Measurements from ENCODE around the gene OSBPL6. TPM values are rescaled to one million over a fixed set of nuclear protein-coding genes. Genes with fewer than 3 reads are reported as not detected.

The OSBPL6 gene
- total and polyA plus RNA-seq, 2 of the 13 experiments (the other 11 are each of a cell fraction or from before 2014, with no cell fraction given) = 0.03 to 0.11 TPM

DNA sequence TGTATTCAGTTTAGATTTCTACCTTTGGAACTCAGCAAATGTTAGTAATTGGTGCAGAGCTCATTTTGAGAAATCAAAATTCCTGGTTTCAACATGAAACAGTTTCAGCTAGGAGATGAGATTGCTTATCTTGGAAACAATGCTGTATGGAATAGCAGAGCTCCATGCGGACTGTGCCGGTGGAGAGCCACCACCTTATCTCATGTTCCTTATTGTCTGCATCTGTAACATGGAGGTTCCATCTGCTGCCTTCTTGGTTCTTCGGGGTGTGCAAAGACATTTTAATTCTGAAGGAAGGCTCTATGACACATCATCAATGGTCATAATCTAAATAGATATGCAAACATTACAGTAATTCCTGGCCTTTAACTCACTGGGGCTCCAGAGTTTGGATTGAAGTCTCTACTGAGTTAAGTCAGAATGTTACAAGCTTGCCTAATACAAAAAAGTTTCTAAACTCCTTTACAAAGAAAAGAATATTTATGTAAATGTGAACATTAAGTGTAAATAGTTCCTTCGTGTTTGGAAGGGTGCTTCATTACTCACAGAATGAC, 191.4 kb downstream of the OSBPL6 start:
- POLR2A ChIA-PET = no interaction called here
- no TSS peak for BruUV-seq (replicated peaks)

DNA sequence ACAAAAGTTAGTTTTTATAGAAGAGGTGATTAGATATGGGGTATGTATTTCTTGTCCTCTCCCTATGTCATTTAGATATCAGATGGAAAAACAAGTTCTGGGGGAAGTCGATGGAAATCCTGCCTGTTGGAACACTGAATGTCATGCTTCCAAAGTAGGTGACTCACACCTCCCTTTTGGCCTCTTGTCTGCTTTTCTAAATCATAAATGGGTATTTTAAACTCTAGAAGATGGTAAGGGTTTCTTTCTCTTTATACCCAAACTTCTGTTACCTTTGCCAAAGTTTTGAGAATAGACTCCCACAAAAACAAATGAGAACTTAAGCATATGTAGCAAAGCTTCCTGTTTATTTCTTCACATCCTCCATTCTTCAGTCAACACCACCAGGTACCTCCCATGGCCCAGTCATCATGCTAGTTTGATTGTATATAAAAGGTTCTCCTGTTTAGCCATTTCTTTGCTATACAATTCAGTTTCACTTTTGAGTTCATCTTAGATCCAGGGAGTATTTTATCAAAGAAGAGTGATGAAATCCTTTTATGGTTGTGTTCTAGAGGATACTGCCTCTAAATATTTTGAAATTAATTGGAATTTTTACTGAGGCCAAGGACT, 192.8 kb downstream of the OSBPL6 start:
- Histone ChIP-seq H3K79me2 (ENCODE audit: insufficient read depth, low read length) (no peaks in the 10 kb centered on the region), H3K9ac (ENCODE audit: insufficient read depth, low read depth, low read length) (no peak overlapping the region), H2AFZ (ENCODE audit: low read length) (no peak overlapping the region), H4K20me1 (ENCODE audit: insufficient read depth, low read length) (no peaks in the 10 kb centered on the region), H3K4me3 (replicated peaks in 1 of 3; ENCODE audit: insufficient read depth in 1 of 3, low read depth in 2 of 3, low read length in 3 of 3) (no peak overlapping the region), H3K4me2 (ENCODE audit: low read depth, low read length) (no peak overlapping the region), H3K27me3 (ENCODE audit: control insufficient read depth in 1 of 2, insufficient read depth in 2 of 2, low read length in 2 of 2) (no peaks in the 10 kb centered on the region), H3K36me3 (replicated peaks in 1 of 2; ENCODE audit: control insufficient read depth in 1 of 2, insufficient read depth in 2 of 2, low read length in 2 of 2) (no peaks in the 10 kb centered on the region), H3K27ac (ENCODE audit: extremely low read length, insufficient read depth, low read length) (no peak overlapping the region), H3K4me1 (ENCODE audit: insufficient read depth, low read length) (no peaks in the 10 kb centered on the region), H3K9me3 (ENCODE audit: low read length) (no peaks in the 10 kb centered on the region)
- DNase-seq (ENCODE audit: low spot score) = no peak
- ChIA-PET CTCF (ENCODE audit: low intra/inter-chr PET ratio, low total read pairs) (no interaction called here), POLR2A (no interaction called here)
- intact Hi-C loops (cut with micrococcal nuclease; ENCODE audit: unreplicated experiment) = no loop called here
- no peak for FAIRE-seq
- in situ Hi-C loops (cut with HindIII; ENCODE audit: extremely low pct_ligation_motif_present, low pct_unique_long_range_greater_than_20kb) = no loop called here
- no TSS peak for BruUV-seq (replicated peaks)
- ATAC-seq = no peak
- 9% methylated on average over 1 of the region's 1 CpG for WGBS (ENCODE audit: low lambda C conversion rate)
- TF ChIP-seq, protein P1, sequence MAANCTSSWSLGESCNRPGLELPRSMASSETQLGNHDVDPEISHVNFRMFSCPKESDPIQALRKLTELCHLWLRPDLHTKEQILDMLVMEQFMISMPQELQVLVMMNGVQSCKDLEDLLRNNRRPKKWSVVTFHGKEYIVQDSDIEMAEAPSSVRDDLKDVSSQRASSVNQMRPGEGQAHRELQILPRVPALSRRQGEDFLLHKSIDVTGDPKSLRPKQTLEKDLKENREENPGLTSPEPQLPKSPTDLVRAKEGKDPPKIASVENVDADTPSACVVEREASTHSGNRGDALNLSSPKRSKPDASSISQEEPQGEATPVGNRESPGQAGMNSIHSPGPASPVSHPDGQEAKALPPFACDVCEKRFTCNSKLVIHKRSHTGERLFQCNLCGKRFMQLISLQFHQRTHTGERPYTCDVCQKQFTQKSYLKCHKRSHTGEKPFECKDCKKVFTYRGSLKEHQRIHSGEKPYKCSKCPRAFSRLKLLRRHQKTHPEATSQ (CRISPR knock-in tag; IDR thresholded peaks at IDR 0.05; ENCODE audit: borderline replicate concordance) = no peak
- TF ChIP-seq MAFF (IDR thresholded peaks at IDR 0.05; ENCODE audit: low read depth, low read length) (no peak), ZNF670 (CRISPR knock-in tag; IDR thresholded peaks at IDR 0.05; ENCODE audit: borderline replicate concordance) (no peak), PHF5A (CRISPR knock-in tag; IDR thresholded peaks at IDR 0.05; ENCODE audit: low read depth, unreplicated experiment) (no peak), ZNF841 (CRISPR knock-in tag; IDR thresholded peaks at IDR 0.05; ENCODE audit: borderline replicate concordance) (no peak), ZFAT (CRISPR knock-in tag; conservative IDR thresholded peaks at IDR 0.05) (no peak), SALL1 (CRISPR knock-in tag; IDR thresholded peaks at IDR 0.05) (no peak), ZXDC (CRISPR knock-in tag; IDR thresholded peaks at IDR 0.05) (no peak), ZNF101 (CRISPR knock-in tag; IDR thresholded peaks at IDR 0.05; ENCODE audit: borderline replicate concordance, low read depth) (no peak)
- TF ChIP-seq, protein P2, sequence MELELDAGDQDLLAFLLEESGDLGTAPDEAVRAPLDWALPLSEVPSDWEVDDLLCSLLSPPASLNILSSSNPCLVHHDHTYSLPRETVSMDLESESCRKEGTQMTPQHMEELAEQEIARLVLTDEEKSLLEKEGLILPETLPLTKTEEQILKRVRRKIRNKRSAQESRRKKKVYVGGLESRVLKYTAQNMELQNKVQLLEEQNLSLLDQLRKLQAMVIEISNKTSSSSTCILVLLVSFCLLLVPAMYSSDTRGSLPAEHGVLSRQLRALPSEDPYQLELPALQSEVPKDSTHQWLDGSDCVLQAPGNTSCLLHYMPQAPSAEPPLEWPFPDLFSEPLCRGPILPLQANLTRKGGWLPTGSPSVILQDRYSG (CRISPR knock-in tag; IDR thresholded peaks at IDR 0.05) = no peak

More for the DNA sequence above, 191.4 kb downstream of the OSBPL6 start:
- no peaks in the 10 kb centered on the region for H3K79me2 ChIP-seq (ENCODE audit: insufficient read depth, low read length)
- H3K4me2 ChIP-seq (ENCODE audit: low read depth, low read length) = no peak overlapping the region
- no peak for FAIRE-seq
- in situ Hi-C loops (cut with HindIII; ENCODE audit: extremely low pct_ligation_motif_present, low pct_unique_long_range_greater_than_20kb) (no loop called here), intact Hi-C loops (cut with micrococcal nuclease; ENCODE audit: unreplicated experiment) (no loop called here)
- no peak for ATAC-seq
- H3K9ac ChIP-seq (ENCODE audit: insufficient read depth, low read depth, low read length) = no peak overlapping the region
- no peak overlapping the region for H2AFZ ChIP-seq (ENCODE audit: low read length)
- no peaks in the 10 kb centered on the region for H3K4me1 ChIP-seq (ENCODE audit: insufficient read depth, low read length)
- H4K20me1 ChIP-seq (ENCODE audit: insufficient read depth, low read length) = no peaks in the 10 kb centered on the region
- 18% methylated on average over 4 of the region's 4 CpGs for WGBS (ENCODE audit: low lambda C conversion rate)
- CTCF ChIA-PET (ENCODE audit: low intra/inter-chr PET ratio, low total read pairs) = no interaction called here
- no peak for DNase-seq (ENCODE audit: low spot score)
- no peaks in the 10 kb centered on the region for H3K9me3 ChIP-seq (ENCODE audit: low read length)
- no peaks in the 10 kb centered on the region for H3K36me3 ChIP-seq (replicated peaks in 1 of 2; ENCODE audit: control insufficient read depth in 1 of 2, insufficient read depth in 2 of 2, low read length in 2 of 2)
- no peaks in the 10 kb centered on the region for H3K27me3 ChIP-seq (ENCODE audit: control insufficient read depth in 1 of 2, insufficient read depth in 2 of 2, low read length in 2 of 2)
- H3K27ac ChIP-seq (ENCODE audit: extremely low read length, insufficient read depth, low read length) = no peak overlapping the region
- TF ChIP-seq TAF15 (IDR thresholded peaks at IDR 0.05; ENCODE audit: low read depth, low read length, poor library complexity, severe bottlenecking) (no peak), ONECUT2 (CRISPR knock-in tag; IDR thresholded peaks at IDR 0.05) (no peak), REPIN1 (CRISPR knock-in tag; IDR thresholded peaks at IDR 0.05; ENCODE audit: borderline replicate concordance, low read depth) (no peak), NFKBIZ (CRISPR knock-in tag; IDR thresholded peaks at IDR 0.05) (no peak), CENPT (CRISPR knock-in tag; IDR thresholded peaks at IDR 0.05; ENCODE audit: low read depth) (no peak), POLR2AphosphoS5 (IDR thresholded peaks at IDR 0.05; ENCODE audit: low read depth, low read length) (no peak), GATAD2A (CRISPR knock-in tag; IDR thresholded peaks at IDR 0.05) (no peak)
- no peak overlapping the region for H3K4me3 ChIP-seq (replicated peaks in 1 of 3; ENCODE audit: insufficient read depth in 1 of 3, low read depth in 2 of 3, low read length in 3 of 3)
